Superior temporal gyrus (tissue), 1 donor: Measurements from ENCODE around the gene IL20.

Experiments
- DNase-seq: peaks from one replicate; pipeline ENCODE4 v3.0.0-alpha.2; 2016; ENCODE audit errors: extremely low spot score

The IL20 gene

DNA sequence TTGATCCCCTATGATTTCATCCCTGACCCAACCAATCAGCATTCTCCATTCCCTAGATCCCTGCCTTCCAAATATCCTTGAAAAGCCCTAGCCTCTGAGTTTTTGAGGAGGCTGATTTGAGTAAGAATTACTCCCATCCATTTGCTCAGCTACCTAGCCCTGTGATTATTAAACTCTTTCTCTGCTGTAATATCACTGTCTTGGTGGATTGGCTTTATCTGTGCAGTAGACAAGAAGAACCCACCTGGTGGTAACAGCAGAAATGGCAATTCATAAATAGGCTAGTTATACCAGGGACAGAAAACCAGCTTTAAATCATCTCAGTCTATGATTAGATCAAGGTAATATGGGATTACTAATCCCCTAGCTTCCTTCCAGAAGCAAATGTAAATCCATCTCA lies 13.0 kb downstream of the IL20 start:
- DNase-seq: no peak

DNA sequence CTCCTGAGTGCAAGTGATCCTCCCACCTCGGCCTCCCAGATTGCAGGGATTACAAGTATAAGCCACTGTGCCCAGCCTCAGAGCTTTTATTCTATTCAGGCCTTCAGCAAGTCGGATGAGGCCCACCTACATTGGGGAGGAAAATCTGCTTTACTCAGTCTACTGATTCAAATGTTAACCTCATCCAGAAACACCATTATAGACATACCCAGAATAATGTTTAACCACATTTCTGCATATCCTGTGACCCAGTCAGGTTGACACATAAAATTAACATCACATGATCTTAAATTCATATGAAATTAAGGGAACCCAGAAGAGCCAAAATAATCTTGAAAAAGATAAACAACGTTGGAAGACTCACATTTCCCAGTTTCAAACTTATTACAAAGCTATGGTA lies 14.9 kb downstream of the IL20 start:
- no peak for DNase-seq

DNA sequence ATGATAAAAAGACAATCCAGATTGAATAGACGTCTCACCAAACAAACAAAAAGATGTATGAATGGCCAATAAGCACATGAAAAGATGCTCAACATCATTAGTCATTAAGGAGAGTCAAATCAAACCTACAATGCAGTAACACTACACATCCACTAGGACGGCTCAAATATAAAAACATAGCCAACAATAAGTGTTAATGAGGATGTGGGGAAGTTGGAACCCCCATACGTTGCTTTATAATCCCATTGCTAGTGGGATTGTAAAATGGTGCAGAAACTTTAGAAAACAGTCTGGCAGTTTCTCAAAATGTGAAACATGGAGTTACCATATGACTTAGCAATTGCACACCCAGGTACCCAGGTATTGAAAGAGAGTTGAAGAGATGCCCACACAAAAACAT lies 17.1 kb downstream of the IL20 start:
- no peak for DNase-seq

DNA sequence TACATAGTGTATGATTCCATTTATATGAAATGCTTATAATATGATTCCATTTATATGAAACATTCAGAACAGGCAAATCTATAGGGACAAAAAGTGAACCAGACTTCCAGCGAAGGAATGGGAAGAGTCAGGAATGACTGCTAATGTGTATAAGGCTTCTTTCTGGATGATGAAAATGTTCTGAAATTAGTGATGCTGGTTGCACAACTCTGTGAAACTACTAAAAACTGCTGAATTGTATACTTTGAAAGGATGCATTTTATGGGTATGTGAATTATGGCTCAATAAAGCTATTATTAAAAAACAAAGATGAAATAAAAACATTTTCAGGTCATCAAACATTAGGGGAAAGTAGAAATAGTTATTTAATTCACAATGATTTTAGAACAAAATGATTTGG lies 17.7 kb downstream of the IL20 start:
- no peak for DNase-seq

DNA sequence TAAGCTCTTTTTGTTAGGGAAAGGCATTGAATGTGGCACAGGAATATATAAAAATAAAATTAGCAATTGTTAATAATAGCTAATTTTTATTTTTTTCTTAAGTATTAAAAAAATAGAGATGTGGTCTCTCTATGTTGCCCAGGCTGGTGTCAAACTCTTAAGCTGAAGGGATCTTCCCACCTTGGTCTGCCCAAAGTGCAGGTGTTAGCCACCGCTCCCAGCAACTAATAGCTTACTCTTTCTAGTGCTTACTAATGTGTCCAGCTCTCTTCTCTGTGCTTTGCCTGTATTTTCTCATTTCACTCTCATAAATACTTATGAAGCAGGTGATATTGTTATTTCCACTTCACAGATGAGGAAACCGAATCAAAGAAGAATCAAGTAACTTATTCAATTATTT lies 18.5 kb downstream of the IL20 start:
- DNase-seq: no peak

DNA sequence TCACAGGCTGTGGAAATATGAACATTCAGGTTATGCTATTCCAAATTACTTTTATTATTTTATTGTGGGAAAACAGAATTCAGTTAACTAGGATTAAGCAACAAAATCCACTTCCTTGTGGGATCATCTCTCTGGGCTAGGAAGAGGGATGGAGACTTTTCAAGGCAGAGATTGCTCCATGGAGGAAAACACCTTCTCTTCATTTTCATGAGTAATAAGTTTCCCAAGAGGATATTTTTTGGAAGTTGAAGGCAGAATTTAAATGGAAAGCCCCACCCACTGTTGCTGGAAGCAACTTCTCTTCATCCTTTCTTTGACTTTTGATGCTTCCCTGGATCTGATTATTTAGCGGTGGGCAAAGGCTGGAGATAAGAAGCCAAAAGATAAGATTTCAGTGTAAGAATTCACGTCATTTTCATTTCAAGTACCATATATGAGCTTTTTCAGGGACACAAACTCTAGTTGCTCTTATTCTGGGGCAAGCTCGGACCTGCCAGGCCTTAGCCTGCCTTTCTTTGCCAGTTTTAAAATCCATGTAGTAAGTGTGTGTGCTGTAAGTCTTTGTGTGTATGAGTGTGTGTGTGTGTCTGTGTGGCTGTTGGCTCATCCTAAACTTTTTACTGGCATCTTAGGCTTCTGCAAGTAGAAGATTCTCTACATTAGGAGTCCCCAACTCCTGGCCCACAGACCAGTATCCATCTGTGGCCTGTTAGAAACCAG lies 20.1 kb downstream of the IL20 start:
- no peak for DNase-seq

DNA sequence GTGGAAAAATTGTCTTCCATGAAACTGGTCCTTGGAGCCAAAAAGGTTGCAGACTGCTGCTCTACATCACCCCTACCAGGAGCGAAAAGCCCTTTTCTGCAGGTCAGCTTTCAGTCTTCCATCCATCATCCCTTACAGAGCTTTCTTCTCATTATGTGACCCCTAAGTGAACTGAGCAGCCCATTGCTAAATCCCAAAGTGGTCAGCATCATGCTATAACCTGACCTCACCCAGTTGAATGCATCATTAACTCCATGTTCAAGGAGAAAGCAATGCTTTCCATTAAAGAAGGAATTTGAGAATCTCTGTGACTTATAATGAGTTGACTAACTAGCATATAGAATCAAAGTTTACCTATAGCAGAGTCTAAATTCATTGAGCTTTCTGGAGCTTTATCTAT lies 21.4 kb downstream of the IL20 start:
- no peak for DNase-seq

DNA sequence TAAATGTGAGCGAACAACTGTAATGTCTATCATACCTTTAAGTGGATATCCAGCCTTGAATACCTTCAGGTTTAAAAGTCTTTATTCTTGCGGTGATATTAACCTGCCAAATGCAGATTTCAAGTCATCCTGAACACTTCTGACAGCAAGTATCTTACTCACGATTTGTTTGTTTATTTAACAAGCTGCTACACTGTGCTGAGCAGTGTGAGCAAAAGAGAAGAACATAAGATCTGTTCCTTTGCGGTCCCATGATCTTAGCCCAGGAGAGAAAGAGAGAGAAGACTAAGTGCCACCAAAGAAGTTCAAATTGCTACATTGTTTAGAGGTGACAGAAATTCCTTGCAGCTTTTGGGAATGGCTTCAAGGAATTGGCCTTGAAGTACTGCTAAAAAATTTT lies 22.3 kb downstream of the IL20 start:
- DNase-seq: no peak

DNA sequence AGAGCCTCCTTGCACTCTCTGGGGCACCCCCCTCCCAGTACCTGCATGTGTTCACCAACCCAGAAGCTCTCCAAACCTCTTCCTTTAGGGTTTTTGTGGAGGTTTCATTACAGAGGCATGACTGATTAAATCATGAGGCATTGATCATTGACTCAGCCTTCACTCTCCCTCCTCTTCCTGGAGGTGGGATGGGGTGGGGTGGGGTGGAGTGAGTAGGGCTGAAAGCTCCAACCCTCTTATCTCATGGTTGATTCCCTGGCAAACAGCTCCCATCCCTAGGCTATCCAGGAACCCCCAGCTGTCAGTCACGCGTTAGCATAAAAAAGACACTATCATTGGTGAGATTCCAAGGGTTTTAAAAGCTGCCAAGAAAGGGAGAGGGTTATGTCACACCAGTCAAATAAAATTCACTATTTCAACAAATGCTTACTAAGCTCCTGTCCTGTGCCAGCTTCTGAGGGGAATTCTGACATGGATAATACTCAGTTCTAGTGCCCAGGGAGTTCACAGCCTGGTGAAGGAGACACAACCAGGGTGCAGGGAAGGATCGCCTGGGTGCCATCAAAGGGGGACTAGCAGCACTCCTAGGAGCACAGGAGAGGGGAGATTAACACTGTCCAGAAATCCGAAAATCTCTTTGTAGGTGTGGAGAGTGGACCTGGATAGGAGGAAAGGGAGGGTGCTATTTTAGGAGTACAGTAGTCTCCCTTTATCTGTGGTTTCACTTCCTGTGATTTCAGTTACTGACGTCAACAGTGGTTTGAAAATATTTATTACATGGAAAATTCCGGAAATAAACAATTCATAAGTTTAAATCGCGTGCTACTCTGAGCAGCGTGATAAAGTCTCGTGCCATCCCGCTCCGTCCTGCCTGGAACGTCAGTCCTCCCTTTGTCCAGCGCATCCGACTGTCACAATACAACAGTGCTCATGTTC lies 25.0 kb downstream of the IL20 start:
- DNase-seq: no peak

DNA sequence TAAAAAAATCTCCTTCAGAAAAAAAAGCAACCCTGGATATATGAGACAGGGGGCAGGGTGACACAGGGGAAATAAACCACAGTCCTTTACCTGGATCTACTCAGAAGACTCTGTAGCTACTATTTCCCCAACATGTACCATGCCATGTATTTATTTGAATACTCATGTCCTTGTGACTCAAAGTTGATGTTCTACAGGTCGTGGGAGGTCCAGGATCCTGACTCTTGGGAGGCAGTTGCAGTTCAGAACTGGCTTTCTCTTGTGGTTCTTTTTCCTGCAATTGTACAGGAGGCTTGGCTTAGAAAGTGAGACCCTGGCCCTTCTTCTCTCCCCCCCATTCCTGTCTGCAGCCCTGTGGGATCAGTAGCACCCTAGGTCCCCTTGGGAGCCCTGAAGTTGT lies 26.0 kb downstream of the IL20 start:
- no peak for DNase-seq

DNA sequence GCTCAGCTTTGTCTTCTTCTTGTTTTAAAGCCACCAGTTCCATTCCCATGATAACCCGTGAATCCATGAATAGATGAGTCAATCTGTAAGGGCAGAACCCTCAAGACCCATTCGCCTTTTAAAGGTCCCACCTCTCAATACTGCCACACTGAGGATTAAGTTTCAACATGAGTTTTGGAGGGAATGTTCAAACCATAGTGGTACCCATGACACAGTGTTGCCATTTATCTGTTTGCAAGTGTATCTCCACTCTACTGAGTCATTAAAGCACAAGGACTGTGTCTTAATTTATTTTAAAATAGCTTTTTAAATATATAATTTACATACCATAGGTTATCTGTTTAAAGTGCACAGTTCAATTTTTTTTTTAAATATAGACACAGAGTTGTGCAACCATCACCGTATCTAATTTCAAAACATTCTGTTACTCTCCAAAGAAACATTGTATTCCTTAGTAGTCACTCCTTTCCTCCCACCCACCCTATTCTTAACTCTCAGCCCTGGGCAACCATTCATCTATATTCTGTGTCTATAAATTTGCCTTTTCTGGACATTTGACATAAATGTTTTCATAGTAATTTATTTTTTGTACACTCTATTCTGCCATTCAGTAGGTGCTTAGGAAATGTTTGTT lies 27.0 kb downstream of the IL20 start:
- no peak for DNase-seq

DNA sequence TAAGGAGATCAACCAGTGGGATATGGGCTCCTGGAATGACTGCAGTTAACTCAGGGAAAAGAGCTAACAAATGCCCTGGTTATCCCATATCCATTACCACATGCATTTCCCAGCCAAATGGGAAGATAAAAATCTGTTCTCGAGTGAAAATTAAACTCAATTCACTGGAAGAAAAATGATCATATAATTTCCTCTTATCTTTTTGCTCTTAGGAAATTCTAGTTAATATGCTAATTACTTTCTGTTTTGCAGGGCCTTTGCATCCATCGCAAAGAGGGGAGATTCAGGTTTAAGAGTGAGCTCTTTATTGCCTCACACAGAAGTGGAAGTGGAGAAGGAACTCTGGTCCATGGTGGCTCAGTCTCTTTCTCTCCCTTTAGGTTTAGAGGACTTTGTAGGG lies 28.0 kb downstream of the IL20 start:
- DNase-seq: no peak

DNA sequence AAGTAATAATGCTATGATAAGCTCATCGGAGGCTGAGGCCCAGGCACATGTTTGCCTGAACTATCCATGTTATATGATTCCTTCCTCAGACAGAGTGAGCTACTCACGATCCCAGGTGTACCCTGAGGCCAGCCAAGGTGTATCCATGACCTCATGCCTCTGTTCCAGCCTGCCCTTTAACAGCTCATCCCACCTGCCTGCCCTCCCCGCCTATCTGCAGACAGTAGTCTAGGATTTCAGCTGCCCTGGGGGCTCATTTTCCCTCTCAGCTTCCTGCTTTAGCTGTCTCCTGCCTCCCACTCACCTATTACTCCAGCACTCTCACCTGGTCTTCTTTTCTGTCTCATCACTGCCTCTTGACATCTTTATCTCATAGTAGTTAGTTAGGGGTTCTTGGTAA lies 29.9 kb downstream of the IL20 start:
- no peak for DNase-seq

DNA sequence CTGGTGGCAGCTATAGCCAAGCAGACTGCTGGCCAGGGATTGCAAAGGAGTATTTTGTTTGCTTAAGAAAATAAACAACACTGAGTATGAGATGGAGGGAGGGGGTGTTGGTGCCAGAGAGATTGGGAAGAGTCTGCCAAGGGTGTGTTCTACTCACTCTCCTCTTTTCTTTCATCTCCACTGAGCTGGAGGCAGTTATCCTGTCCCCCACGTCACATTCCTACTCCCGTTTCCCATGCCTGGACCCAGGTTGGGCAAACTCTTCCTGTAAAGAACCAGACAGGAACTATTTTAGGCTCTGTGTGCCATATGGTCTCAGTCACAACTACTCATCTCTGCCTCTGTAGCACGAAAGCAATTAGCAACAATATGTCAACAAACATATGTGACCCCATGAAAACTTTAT lies 30.4 kb downstream of the IL20 start:
- DNase-seq: no peak

DNA sequence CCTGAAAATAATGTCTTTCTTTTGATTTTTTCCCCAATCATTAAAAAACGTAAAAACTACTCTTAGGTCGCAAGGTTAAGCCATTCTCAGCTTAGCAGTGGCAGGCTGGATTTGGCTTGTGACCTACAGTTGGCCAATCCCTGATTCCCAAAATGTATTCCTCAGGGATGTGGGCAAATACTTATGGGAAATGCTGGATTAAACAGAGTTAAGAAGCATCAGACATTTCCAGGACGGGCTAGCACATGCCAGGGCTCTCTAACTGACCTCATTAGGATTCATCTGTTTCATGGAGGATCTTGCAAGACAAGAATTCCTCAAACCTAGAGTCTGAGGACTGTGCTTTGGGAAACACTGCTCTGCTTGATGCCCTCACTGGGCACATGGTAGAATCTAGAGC lies 30.8 kb downstream of the IL20 start:
- DNase-seq: no peak

DNA sequence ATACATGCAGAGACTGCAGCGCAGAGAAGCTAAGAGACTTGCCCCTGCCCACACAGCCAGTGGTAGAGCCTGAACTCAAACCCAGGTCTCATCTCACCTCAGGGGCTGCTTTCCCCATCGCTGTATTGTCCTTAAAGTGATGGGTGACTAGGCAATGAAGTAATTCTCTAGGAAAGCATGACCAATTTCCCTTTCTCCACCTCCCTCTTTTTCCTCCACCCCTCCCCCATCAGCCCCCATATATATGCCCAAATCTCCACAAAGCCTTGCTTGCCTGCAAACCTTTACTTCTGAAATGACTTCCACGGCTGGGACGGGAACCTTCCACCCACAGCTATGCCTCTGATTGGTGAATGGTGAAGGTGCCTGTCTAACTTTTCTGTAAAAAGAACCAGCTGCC lies 31.8 kb downstream of the IL20 start, which contains the start of gene IL24:
Gene IL24, plus strand, starts transcription at position 269 of the 400 bp plus-strand sequence. CDS start 390 bp downstream, outside the sequence.
- no peak for DNase-seq

DNA sequence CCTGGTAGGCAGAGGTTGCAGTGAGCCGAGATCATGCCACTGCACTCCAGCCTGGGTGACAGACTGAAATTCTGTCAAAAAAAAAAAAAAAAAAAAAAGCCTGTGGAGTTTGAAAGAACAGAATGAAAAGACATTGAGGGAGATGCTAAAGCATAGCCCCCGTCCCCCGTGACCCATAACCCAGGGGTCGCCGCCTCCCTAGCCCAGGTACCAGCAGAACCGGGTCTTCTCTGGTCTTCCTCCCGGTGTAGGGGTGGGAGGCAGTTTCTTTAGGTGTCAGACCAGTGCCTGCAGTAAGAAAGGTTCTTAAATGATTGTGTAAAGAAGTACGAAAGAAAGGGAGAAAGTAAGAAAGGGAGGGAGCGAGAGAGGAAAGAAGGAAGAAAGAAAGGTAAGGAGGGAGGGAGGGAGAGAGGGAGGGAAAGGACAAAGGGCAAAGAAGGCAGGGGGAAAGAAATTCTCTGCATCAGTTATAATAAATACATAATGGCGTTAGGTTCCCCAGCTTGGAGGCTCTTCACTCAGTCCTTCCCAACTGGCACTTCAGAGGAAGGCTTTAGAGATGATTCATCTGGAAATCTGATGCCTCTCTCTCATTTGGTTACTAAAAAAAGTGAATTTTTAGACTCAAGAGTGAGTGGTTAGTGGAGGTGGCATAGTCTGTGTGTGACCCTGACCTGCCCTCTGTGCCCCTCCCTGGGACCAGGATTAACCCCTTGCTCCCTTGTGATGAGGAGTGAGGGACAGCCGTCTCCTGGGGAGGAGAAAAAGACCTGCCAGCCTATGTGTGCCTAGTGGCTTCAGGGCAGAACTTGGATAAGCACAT lies 32.9 kb downstream of the IL20 start:
- no peak for DNase-seq

DNA sequence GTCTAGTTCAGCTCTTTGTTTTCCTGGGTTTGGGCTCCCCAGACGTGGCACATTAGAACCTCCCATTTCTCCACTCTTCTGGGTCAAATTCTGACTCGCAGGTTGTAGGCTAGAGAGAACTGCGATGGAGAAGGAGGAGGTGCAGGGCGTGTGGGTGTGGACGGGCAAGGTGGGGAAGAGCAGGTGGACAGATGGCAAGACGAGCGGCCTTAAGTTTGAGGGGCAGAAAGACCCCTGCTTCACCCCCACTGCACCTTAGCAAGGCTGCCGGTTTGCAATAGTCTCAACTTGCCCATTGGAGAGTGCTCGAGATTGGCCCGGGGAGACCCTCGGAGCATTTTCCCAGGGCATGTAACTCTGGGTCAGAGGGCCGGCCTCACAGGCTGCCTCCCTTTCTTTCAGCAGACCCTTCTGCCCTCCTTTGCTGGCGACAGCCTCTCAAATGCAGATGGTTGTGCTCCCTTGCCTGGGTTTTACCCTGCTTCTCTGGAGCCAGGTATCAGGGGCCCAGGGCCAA lies 33.5 kb downstream of the IL20 start:
- no peak for DNase-seq

DNA sequence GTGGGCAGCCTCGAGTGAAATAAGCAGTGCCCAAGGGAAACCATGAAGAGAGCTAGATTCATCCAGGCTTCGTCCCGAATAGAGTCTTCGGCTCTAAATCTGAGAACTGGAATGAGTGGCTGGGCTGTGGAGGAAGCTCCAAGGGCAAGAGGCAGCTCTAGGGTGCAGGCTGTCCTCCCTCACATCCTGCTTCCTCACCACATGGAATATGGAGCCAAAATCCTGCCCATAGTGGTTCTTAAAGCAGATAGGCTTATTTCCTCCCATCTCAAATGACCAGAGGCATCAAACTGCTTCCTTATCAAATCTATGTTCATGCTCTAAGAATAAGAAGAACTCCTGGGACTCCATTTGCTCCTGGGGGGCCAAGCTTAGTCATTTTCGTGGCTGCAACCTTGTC lies 34.3 kb downstream of the IL20 start:
- no peak for DNase-seq

DNA sequence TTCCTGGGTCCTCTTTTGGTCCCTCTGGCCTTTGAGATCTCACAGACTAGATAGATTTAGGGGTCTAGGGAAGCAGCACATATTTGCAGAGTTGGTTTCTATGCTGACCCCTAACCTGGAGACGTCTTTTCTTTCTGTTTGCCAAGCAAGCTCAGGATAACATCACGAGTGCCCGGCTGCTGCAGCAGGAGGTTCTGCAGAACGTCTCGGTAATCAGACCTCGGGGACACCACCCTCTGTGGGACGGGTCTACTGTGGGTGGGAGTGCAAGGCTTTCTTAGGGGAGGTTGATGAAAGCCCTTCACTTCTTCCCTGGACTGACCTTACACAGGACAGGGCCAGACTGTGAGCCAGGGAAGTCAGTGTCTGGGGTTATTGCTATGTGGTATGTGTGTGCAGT lies 34.7 kb downstream of the IL20 start:
- no peak for DNase-seq

DNA sequence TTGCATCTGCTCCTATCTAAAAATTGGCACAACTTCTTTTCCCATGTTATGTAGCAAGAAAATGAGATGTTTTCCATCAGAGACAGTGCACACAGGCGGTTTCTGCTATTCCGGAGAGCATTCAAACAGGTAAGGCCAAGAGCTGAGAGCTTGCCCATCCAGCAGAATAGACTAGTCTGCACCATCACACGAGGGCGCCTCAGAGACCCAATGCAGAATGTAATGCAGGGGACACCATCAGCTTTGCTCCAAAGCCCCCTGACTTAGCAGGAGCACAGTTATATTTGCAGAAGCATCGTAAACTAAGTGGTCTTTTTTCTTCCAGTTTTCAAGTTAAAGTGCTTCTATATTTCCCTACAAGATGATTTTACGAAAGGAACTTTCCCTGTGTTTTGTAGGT lies 36.5 kb downstream of the IL20 start:
- DNase-seq: no peak

DNA sequence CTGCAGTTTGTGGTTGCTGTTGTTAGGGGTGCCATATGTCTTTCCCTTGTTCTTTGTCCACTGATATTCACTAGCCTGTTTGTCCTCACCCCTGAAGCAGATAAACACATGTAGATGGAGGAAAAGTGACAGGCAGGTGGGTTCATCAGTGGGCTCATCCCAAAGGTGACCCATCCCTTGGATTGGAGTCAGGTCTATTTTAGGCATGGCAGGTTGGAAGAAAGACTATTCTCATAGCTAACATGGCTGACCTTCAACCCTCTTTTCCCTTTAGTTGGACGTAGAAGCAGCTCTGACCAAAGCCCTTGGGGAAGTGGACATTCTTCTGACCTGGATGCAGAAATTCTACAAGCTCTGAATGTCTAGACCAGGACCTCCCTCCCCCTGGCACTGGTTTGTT lies 37.3 kb downstream of the IL20 start:
- no peak for DNase-seq
